Stimulated activated CD4-positive, alpha-beta T cell treated with anti-CD3 and anti-CD28 coated beads, Interleukin-2, amount 100 ng/mL, for 24 hours (primary cell): Measurements from ENCODE around the gene NUDT2.

Experiments used
- DNase-seq, 2 donors: peaks; one replicate each; pipeline ENCODE4 v3.0.0-alpha.2; 2020

The NUDT2 gene

GRCh38 chr9:34371886-34372466, 42.6 kb downstream of the NUDT2 start:
- DNase-seq = no peak

DNA sequence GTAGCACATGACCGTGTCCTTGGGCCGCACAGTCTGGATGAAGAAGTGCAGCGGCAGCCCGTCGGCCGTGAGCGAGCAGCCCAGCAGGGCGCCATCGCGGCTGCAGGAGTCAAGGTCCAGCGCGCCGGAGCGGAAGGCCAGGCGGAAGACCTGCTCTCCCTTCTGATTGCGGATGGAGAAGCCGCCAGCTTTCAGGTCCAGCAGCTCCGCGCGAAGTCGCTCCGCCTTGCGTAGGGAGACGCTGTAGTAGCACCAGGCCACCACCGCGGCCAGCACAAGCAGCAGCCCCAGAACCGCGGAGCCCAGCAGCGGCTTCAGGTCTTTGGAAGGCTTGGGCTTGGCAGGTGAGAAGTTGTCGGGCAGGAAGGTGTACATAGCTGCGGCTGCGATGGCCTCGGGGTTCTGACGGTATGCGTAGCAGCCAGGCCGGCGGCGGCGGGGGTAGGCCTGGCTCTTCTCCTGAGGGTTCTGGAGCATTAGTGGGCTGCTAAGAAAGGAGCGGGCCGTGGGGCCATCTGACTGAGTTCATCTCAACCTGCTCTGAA, 43.2 kb downstream of the NUDT2 start:
- no peak for DNase-seq

GRCh38 chr9:34373749-34374148, 44.4 kb downstream of the NUDT2 start:
- DNase-seq = no peak

DNA sequence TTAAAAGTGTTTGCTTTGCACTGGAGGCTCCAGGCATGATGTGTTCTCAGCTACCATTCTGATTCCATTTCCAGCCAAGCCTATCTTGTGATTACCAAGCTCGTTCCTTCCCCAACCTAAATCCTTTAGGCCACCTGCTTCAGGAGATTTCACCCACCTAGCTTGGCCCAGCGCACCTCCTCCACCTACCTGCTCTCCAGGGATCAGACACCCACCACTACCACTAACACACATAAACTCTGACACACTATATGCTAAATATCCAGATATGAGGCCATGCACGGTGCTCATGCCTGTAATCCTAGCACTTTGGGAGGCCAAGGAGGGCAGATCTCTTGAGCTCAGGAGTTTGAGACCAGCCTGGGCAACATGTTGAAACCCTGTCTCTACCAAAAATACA, 45.0 kb downstream of the NUDT2 start:
- no peak for DNase-seq

- DNase-seq = no peak
Measured at GRCh38 chr9:34374905-34375552, 45.7 kb downstream of the NUDT2 start.

GRCh38 chr9:34375901-34376595, 46.7 kb downstream of the NUDT2 start:
- peak; percentile 42 to 45 for DNase-seq

GRCh38 chr9:34376596-34377403, 47.4 kb downstream of the NUDT2 start, which contains the start of gene MYORG:
TSS of gene MYORG (minus strand) at chr9:34376898. CDS start at chr9:34372943, 3,955 bp downstream.
- peak; percentile 97 to 98 for DNase-seq

GRCh38 chr9:34377404-34377746, 48.0 kb downstream of the NUDT2 start:
- no peak for DNase-seq

- DNase-seq = no peak
Measured at GRCh38 chr9:34378376-34379060, 49.1 kb downstream of the NUDT2 start.

- DNase-seq = peak; percentile 91 to 93
Measured at GRCh38 chr9:34379334-34380033, 50.1 kb downstream of the NUDT2 start.

DNA sequence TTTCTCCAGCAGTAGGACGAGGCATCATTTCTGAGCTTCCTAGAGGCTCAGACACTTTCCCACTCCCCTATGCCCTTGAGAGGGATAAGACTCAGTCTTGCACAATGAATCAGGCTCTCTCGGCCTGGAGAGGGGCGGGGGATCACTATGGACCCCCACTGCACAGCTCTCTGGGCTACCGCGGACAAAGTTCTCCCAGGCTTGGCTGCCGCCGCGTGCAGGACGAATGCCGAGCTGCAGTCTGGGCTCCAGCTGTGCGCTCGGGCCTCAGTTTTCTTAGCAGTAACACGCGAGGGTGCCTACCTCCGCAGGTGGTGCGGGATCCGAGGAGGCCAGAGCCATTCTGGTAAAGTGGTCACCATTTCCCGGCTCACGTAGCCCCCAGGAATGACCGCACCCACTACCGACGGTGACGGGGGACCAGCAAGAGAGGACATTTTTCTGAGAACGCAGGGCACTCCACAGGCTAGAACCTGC, 50.7 kb downstream of the NUDT2 start:
- peak in 1 of 2 donors; percentile 21 for DNase-seq

DNA sequence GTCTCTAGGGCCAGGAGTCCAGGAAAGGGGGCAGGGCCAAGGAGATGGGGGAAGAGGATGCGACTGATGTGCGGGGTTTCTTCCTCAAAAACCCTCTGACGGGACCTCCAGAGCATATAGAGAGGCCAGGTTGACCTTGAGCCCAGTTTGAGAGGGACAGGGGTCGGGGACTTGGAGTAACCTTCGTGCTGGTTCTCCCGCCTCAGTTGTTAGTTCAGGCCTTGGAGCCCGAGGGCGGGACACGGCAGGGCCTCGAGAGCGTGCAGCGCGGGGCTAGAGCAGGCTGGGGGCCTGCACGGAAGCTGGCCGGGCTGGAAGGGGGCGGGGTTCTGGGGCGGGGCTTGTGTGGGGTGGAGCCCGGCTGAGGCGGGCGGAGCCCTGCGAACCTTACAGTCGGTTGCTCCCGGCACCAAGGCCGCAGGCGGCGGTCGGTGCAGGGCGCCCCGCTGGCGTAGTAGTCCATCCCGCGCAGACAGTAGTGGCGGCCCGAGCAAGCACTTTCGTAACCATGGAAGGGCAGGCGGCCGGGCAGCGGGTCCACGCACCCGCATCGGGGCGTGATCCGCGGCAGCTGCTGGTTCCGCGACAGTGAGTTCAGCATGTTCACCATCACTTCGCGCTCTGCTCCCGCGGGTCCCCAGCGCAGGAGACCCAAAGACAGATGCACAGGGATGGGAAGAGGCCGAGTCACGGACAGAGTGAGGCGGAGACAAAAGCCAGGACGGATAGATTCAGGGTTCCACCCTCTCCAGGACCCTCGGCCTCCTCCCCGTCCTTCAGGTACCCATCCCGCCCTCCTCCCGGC, 51.3 kb downstream of the NUDT2 start:
- DNase-seq = peak; percentile 77 to 81

GRCh38 chr9:34381323-34381722, 52.0 kb downstream of the NUDT2 start:
- DNase-seq = no peak

DNA sequence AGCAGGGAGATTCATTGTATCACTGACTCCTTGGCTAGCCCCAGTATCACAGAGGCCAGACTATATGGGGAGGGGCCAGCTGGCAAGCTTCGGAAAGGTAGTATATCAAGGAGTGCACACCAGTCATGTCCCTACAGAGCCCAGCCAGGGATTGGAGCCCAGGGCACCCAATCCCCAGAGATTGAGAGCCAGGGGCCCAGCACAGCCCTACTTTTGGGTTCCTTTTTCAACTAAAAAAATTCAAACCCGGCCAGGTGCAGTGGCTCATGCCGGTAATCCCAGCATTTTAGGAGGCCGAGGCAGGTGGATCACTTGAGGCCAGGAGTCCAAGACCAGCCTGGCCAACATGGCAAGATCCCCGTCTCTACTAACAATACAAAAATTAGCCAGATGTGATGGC, 52.7 kb downstream of the NUDT2 start:
- no peak for DNase-seq

DNA sequence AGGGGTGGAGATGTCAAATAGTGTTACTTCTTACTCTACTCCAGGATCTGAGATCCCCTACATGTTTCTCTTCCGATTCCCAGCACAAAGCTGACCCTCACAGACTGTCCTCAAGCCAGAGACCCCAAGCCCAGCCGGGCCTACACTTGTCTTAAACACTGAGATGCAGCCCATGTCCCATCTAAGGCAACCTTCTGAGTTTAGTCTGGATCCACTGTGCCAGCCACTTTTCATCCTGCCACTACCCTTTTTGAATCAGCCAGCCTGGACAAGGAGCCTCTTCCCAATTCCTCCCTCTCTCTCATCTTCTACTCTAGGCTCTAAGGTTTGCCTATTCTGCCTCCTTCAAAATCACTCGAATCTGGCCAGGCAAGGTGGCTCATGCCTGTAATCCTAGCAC, 53.5 kb downstream of the NUDT2 start:
- no peak for DNase-seq

- DNase-seq = peak in 1 of 2 donors; percentile 7
Measured at GRCh38 chr9:34383904-34384303, 54.5 kb downstream of the NUDT2 start.

DNA sequence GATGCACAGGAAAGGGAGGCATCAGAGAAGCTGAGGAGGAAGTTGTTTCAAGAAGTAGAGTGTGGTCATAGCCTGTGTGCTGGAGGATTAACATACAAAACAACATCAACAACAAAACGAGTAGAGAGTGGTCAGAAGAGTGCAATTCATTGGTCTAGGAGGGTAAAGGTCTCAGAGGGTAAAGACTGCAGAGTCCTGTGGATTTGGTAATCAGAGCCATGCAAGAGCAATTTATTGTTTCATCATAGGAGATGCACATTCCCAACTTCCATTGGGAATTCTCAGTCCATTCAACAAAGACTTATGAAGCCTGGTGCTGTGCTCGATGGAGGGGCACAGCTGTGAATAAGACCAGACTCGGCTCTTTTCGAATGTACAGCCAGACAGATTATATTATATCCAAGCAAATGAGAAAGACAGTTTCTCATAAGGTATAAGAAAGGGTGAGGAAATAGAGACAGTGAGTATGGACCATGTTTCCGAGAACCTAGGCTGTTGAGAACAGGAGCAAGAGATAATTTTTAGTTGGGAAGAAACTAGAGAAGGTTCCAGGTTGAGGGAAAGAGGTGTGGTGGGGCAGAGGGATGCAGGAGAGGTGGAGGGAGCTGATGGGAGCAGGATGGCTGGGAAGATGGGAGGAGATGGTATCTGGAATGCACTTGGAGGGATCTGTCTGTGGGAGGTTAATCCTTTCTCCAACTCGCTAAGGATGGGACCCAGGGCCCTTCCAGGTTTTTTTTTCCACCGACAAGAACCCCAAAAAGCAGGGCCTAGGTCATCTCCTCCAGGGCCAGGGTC, 55.2 kb downstream of the NUDT2 start:
- DNase-seq = no peak

DNA sequence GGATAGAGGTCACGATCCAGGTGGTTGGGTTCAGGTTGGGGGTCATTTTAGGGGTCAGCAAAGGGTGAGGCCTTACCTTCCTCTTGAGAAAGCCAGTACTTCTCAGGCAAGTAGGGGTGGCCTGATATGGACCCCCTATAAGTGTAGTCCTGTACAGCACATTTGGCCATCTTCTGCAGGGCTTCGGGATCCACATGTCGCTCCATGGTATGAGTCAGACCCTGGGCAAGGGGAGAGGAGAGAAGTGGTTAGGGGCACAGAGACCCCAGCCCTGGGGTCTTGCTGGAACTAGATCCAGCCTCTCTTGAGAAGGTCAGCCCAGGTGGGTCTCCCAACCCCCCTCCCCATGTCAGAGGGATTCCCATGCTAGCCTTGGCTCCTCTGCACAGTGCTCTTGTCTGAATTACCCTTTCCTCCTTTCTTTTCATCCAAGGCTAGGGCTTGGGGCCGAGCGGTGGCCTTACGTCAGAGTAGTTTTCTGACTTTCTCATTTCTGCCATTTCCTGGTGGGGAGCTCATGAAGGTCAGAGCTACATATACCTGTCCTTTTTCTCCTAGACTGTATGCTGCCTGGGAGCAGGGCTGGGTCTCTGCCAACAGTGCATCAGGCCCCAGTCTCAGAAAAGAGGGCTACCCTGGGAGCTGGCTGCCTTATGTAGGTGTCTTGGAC, 56.3 kb downstream of the NUDT2 start:
- DNase-seq = no peak

DNA sequence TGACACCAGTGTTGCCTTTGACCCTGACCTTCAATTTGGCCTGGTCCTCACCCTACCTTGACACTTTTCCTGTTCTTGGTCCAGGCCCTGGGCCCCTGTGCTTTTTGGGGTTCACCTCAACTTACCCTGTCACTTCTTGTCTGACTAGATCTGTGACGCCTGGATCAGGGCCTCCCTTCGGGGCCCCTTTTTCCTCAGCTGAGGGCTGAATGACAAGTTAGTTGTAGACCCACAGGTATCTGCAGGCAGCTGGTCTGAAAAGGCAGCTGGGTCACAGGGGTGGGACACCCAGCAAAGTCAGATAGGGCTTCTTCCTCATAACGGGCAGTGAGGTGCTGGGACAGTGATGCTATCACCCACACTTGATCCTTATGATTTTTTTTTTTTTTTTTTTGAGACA, 57.3 kb downstream of the NUDT2 start:
- DNase-seq = peak in 1 of 2 donors; percentile 5
